Fibroblast of skin of back (primary cell): ENCODE measurements around the gene MTG1.

Source experiments
- DNase-seq: peaks from one replicate; pipeline ENCODE4 v3.0.0-alpha.2; 2013

The MTG1 gene

DNA sequence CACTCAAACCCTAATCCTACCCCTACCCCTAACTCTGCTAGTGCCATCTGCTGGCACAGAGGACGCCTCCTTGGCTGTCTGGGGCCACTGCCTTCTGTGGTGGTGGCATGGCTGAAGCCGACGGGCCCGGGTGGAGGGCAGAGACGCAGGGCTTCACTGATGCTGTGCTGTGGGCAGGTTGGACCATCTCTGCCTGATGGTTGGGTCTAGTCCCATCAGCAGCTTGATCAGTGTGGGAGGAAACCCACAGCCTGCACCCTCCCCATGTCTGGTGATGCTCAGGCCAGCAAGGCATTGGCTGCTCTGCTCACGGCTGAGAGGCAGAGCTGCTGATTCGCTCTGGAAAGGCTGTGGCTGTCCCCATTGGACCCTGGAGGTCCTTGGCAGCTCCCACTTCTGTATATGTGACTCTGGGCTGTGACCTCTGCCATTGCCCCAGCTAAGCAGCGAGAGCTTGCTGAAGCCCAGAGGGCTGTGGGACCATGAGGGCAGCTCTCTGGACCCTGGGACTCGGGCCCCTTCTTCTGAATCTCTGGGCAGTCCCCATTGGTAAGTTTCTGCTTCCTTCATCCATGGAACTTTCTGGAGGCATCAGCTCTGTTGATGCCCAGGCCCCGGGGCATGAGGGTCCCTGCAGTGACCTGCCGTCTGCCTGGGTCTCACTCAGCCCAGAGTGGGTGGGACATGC lies 59.7 kb downstream of the MTG1 start, which contains the start of gene SCART1:
TSS of gene SCART1 (plus strand) at position 430 of the 688 bp plus-strand sequence. CDS start at position 483, 53 bp downstream.
- no peak for DNase-seq

DNA sequence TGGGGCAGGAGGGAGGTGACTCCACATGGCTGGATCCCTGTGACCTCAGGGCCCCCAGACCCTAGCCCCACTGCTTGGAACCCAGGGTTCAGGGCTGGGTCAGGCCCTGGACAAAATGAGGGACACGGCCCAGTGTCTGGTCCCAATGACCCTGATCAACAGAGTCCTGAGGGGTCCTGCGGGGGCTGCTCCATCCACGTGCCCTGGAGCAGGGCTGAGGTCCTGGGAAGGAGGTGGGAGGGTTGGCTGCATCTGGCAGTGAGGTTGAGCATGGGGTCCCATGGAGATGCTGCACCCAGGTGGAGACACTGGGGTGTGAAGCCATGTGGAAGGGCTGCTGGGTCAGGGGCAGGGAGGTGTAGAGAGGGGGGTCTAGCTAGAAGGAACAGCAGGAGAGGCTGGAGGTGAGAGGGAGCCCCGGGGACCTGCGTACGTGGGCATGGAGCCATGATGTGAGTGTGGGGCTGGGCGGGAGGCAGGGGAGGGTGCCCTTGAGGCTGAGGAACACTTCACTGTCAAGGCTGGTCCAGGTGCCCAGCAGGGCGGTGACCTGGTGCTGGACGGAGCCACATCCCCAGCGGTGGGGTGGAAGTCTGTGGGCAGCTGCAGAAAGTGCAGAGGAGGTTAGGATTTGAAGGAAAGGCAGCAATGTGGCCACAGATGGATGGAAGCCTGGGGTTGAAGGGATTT lies 60.4 kb downstream of the MTG1 start:
- DNase-seq, result no peak

DNA sequence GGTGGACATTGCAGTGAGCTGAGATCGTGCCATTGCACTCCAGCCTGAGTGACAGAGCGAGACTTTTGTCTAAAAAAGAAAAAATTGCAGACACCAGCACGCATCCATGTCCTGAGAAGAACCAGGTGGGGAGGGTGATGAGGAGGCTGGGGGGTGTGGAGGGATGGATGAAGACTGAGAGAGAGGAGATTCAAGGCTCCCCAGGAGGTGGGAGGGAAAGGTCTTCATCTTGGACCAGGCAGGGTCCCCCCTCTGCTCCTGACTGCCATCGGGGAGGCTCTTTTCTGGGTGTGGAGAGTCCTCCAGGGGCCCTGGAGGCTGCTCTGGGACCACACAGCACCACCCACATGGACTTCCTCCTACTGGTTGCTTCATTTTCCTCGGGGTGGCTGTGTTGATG lies 61.2 kb downstream of the MTG1 start:
- DNase-seq, result no peak

DNA sequence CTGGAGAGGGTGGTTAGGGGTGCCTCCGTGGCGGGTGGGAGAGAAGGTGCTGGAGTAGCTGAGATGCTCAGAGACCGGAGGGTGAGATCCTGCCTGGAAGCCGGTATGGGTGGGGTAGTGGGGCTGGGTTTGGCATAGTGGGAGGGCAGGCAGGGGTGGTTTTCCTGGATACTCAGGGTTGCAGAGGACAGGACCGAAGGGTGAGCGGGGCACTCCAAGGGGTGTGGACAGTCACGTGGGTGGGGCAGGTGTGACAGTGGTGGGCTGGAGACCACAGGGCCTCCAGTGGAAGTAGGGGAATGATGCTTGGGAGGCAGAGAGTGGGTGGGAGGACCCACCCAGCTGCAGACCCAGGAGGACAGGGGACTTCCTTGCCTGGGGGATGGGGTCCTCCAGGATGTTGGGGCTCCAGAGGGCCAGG lies 61.7 kb downstream of the MTG1 start:
- no peak for DNase-seq

DNA sequence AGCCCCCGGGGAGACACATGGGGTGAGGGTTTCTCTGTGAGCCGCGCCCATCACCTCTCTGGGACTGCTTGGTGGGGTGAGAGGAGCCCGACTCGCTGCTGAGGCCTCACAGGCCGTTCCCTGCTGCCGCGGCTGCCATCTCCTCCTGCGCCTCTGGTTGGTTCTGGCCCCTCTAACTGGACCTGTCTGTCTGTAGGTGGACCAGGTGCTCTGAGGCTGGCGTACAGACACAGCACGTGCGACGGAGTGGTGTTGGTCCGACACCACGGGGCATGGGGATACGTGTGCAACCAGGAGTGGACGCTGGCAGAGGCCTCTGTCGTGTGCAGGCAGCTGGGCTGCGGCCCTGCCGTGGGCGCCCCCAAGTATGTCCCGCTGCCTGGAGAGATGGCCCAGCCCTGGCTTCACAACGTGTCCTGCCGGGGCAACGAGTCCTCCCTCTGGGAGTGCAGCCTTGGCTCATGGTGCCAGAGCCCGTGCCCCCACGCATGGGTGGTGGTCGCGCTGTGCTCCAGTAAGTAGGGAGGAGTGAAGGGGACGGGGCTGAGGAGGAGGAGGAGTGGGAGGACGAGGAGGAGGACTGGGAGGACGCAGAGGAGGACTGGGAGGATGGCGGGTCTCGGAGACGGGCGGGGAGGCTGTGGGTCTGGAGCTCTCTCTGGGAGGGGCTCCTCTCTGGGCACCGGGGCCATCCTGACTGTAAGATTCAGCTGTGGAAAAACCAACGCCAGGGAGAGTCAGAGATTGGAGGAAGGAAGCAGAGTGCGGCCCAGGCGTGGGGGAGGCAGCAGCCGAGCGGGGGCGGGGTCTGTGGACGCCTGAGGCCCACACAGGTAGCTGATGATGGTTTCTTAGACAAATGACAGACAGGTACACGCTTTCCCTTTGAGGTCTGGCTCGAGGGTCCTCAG lies 62.3 kb downstream of the MTG1 start:
- DNase-seq, result no peak

DNA sequence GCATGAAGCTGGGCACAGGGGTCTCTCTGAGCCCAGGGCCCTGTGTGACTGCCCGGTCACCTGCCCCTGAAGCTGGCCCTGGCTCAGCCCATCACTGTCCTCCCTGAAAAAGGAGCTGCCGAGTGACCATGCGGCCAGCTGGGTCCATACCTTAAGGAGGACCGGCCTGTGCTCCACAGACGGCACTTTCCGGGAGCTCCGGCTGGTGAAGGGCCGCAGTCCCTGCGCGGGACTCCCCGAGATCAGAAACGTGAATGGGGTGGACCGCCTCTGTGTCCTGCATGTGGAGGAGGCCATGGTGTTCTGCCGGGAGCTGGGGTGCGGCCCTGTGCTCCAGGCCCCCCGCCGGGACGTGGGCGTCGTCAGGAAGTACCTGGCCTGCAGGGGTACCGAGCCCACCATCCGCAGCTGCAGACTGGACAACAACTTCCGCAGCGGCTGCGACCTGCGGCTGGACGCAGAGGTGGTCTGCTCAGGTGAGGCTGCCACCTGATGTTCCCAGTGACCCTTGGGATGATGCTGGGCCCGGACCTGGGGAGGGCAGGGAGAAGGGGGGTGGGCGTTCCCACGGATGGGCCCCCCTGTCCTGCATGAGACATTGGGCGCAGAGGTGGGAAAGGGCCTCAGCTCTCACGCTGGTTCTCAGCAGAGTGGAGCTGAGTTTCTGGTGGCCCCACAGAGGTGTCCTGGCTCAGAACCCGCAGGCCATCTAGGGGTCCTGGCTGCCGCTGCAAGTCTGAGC lies 63.3 kb downstream of the MTG1 start:
- DNase-seq, result no peak

DNA sequence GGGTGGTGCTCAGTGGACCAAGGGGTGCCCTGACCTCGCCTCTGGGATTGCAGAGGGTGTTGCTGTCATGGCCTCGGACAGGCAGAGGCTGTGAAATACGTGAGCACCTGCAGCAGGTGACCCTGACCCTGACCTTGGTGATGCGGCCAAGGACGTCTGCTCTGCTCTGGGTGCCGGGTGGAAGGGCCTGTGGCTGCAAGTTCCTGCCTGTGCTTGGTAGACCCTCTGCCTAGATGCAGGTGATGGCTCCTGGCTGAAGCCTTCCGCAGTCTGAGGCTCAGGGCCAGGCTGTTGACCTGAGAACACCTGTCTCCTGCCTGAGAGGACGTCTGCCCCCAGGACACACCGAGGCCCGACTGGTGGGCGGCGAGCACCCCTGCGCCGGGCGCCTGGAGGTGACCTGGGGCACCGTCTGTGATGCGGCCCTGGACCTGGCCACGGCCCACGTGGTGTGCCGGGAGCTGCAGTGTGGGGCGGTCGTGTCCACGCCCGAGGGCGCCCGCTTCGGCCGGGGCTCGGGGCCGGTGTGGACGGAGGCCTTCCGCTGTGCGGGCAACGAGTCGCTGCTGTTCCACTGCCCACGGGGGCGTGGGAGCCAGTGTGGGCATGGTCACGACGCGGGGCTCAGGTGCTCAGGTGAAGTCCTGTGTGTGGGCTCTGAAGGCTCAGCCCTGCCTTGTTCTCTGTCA lies 64.2 kb downstream of the MTG1 start:
- DNase-seq, result no peak

DNA sequence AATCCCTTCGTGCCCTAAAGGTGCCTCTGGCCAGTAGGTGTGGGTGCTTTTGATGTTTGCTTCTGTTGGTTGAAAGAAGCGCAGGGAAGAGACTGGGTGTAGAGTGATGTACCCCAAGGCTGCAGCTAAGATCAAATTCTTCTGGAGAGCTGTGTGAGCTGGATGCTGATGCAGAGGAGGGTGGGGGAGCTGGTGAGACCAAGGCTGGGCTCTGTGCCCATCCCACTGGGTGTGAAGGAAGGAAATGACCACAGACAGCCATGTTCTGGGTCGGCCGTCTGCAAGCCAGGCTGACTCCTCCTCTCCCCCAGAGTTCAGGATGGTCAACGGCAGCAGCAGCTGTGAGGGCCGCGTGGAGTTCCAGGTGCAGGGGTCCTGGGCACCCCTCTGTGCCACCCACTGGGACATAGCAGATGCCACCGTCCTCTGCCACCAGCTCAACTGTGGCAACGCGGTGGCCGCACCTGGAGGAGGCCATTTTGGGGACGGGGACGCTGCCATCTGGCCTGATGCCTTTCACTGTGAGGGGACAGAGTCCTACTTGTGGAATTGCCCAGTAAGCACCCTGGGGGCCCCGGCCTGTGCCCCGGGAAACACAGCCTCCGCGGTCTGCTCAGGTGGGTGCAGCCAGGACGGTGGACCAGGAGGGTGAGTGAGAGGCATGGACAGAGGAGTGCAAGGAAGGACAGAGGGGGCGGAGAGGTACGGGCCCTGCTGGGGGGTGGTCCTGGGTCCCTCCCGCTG lies 64.9 kb downstream of the MTG1 start:
- DNase-seq, result no peak

DNA sequence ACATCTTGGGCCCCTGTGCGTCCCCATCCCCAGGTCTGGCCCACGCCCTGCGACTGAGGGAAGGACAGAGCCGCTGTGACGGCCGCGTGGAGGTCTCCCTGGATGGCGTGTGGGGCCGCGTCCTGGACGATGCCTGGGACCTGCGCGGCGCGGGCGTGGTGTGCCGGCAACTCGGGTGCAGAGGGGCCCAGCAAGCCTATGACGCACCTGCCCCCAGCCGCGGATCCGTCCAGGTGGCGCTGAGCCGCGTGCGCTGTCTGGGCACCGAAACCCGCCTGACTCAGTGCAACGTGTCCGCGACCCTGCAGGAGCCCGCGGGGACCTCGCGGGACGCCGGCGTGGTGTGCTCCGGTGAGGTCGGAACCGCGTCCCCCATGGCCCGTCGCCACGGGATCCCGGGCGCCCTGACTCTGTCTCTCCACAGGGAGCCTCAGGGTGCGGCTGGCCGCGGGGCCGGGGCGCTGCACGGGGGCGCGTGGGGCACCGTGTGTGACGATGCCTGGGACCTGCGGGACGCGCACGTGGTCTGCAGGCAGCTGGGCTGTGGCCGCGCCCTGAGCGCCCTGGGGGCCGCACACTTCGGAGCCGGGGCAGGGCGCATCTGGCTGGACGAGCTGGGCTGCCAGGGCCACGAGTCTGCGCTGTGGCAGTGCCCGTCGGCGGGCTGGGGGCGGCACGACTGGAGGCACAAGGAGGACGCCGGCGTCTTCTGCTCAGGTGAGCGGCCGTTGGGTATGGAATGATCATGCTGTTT lies 65.7 kb downstream of the MTG1 start:
- no peak for DNase-seq

DNA sequence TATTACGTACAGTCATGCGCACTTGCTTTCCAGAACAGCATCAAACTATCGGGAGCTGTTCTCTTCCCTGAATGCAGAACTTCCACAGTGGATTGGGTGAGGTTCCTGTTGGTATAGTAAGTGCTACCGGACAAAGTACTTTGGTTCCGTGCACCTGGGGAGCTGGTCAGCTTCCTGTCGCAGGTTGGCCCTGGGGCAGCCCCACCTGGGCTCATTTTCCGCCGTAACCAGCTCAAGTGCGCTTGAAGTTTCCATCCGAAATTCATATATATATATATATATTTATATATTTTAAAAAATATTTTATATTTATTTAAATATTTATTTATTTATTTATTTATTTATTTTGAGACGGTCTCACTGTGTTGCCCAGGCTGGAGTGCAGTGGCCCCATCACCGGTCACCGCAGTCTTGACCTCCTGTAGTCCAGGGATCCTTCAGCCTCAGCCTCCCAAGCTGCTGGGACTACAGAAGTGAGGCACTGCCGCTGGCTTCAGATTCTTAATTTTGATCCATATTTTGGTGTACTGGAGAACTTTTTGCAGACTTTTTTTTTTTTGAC lies 66.3 kb downstream of the MTG1 start:
- no peak for DNase-seq

DNA sequence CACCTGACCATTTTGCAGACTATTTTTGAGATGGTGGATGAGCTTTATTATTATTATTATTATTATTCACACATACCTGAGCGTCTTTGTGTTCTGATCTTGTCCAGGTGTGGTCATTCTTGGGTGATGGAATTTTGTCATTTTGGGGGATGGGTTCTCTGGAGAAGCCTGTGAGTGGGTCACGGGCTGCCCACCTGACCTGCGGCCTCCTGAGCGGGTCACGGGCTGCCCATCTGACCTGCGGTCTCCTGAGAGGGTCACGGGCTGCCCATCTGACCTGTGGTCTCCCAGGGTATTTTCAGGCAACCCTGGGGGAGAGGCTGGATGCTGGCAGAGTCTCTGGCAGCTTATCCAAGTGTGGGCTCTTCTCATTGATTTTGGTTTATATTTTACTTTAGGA lies 67.1 kb downstream of the MTG1 start:
- no peak for DNase-seq

DNA sequence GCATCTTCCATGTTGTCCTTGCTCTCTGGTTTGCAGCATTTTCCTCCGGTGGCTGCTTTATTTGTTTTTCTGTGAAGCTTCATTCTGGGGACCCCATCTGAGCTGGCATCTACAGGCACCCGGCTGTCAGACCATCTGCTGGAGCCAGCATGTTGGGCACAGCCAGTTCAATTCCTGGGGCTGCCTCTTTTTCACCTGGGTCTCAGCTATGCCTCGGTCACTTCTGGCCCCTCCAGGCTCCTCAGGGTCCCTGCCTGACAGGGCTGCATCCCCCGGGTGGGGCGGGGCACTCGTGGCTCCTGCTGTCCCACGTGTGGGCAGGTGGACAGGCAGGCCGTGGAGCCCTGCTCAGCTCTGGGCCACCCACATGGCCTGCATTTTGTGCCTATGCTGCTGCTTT lies 67.9 kb downstream of the MTG1 start:
- no peak for DNase-seq

DNA sequence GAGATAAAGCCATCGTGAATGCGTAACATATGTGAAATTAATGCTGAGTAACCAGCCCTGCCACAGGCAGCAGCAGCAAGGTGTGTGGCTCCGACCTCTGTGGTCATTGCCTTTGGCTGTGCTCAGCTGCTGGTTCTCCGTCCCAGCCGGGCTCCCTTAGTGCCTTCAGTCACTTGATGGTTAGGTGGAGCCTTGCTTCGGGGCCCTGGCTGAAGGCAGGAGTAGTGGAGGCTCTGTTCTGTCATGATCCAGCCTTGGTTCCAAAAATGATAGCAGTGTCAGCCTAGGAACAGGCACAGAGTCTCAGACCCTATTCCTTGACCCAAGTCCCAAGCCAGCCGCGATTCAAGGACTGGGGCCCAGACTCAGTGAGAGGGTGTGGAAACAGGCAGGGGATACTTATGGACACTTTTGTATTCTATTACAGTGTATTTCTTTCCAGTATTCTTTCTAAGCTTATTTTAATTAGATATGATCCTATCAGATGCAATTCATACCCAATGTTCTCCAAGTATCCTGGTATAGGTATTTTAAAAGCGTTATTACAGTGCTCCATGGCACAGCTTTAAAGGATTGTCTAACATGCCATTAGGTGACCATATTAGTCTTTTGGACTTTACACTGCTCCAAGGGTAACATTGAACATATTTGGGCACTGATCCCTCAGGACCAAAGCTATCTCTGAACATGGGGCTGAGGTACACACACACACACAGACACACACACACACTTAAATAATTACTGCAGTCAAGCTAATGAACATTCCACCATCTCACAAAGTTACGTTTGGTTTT lies 68.8 kb downstream of the MTG1 start:
- DNase-seq, result no peak

DNA sequence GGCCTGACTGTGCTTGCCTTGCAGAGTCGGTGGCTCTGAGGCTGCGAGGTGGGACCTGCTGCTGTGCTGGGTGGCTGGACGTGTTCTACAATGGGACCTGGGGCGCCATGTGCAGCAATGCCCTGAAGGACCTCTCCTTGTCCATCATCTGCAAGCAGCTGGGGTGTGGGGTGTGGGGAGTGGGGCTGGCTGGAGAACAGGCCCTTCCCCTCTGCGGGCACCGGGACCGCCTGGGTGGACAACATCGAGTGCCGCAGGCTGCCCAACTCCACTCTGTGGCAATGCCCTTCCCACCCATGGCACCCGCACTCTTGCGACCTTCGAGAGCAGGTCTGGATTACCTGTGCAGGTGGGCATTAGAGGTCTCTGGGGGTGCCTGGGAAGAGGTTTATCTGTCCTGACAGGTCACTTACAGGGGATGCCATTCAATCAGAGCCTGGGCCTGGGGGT lies 70.7 kb downstream of the MTG1 start:
- DNase-seq, result no peak

DNA sequence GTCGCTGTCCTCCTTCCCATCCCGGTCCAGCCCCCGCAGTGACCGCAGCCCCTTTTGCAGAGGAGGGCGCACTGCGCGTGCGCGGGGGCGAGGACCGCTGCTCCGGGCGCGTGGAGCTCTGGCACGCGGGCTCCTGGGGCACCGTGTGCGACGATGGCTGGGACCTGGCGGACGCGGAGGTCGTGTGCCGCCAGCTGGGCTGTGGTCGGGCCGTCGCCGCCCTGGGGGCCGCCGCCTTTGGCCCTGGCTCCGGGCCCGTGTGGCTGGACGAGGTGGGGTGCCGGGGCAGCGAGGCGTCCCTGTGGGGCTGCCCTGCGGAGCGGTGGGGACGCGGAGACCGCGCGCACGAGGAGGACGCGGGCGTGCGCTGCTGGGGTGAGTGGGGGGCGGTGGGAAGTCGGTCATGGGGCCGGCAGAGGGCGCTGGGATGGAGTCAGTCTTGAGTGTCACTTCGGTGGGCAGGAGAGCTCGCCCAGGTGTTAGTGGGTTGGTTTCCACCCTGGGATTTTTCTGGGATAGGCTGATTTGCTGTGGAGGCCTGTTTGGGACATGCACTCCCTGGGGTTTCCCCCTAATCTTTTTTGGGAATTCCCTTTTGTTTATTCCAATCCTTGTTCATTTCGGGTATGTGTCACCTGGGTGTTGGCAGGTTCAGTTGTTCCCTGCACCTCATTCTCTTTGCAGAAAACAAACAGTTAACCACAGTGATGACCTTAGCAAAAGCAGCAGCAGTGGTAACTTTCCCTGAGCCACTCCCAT lies 71.4 kb downstream of the MTG1 start:
- no peak for DNase-seq

DNA sequence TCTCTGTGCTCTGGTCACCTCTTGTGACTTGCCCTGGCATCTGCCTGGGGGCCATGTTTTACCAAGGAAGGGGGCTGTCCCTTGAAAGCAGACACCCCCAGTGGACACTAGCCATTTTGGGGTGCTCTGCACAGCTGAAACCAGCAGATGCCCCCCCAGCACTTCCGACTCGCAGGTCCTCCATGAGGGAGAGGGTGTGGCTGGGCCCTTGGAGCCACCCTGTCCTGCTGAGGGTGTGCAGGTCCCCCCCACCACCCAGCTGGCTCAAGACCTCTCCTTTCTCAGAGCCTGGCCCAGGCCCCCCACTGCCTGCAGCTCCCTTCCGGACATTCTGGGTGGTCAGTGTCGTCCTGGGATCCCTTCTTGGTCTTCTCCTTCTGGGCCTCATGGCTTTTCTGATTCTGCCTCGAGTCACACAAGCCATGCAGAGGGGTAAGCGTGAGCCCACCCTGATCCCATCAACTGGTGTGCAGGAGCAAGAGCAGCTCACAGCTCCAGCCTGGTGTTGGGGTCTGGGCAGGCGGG lies 72.1 kb downstream of the MTG1 start:
- no peak for DNase-seq

DNA sequence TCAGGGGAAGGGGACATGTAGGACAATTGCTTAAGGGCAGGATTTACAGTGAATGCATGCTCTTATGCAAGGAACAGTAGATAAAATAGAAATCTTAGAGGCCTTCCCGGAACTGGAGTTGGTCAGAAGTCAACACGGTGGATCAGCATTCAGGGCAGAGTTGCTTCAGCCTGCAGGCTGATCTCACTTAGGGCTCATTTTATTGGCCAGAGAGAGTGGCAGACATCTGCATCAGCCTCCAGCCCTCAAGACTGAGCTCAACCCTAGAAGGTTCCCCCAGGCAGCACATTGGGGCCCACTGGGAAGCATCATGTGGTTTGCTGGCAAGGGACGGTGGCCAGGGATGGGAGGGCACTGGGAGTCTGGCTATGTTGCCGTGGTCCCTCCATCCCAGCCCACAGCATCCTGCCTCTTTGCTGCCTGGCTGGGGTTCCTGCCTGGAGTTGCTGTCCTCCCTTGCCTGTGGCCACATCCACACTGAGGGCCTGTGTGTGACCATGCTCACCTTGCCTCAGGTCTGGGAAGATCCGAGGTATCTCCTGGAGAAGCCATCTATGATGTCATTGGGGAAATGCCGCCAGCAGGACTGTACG lies 72.8 kb downstream of the MTG1 start:
- DNase-seq, result no peak
